Cardiac fibroblast (primary cell): ENCODE measurements around the gene KIF23.
A peak's percentile ranks its signal among the peaks of the same experiment; 100 is the strongest.

ENCODE experiments used
- DNase-seq, 2 donors: peaks; one replicate each; pipeline versions ENCODE4 v3.0.0 to v3.0.0-alpha.2; 2010; ENCODE audit warnings: low read depth in 2 of 2
- H3K4me3 ChIP-seq, 2 donors: replicated peaks in 1 of 2; 1 replicate in 1 of 2; 2 replicates in 1 of 2; pipeline ENCODE4 v1.5.1; 2011; ENCODE audit warnings: low read depth in 2 of 2, low read length in 2 of 2, mild to moderate bottlenecking in 2 of 2, moderate library complexity in 1 of 2
- TF ChIP-seq, protein P1 (sequence below): IDR thresholded peaks from one replicate; pipeline ENCODE4 v1.5.1; 2011; ENCODE audit warnings: low read depth, mild to moderate bottlenecking, low read length, inconsistent platforms

KIF23 gene

GRCh38 chr15:69469467-69470201 is 55.5 kb downstream of the KIF23 start:
- peak in 1 of 2 donors; percentile 29 for DNase-seq
- TF ChIP-seq, protein P1, sequence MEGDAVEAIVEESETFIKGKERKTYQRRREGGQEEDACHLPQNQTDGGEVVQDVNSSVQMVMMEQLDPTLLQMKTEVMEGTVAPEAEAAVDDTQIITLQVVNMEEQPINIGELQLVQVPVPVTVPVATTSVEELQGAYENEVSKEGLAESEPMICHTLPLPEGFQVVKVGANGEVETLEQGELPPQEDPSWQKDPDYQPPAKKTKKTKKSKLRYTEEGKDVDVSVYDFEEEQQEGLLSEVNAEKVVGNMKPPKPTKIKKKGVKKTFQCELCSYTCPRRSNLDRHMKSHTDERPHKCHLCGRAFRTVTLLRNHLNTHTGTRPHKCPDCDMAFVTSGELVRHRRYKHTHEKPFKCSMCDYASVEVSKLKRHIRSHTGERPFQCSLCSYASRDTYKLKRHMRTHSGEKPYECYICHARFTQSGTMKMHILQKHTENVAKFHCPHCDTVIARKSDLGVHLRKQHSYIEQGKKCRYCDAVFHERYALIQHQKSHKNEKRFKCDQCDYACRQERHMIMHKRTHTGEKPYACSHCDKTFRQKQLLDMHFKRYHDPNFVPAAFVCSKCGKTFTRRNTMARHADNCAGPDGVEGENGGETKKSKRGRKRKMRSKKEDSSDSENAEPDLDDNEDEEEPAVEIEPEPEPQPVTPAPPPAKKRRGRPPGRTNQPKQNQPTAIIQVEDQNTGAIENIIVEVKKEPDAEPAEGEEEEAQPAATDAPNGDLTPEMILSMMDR: no peak
- no peak overlapping the region for H3K4me3 ChIP-seq

- no peak for DNase-seq
- TF ChIP-seq, protein P1: no peak
- H3K4me3 ChIP-seq: no peak overlapping the region
Measured at GRCh38 chr15:69472046-69472445, 57.9 kb downstream of the KIF23 start.

- H3K4me3 ChIP-seq: no peak overlapping the region
- TF ChIP-seq, protein P1: no peak
- DNase-seq: no peak
Measured at GRCh38 chr15:69472562-69472961, 58.4 kb downstream of the KIF23 start.

- H3K4me3 ChIP-seq: no peak overlapping the region
- DNase-seq: peak in 1 of 2 donors; percentile 69
- TF ChIP-seq, protein P1: no peak
Measured at GRCh38 chr15:69474291-69474690, 60.1 kb downstream of the KIF23 start.

- TF ChIP-seq, protein P1: peak; percentile 40
- peak in 1 of 2 donors; percentile 38 for DNase-seq
- no peak overlapping the region for H3K4me3 ChIP-seq
Measured at GRCh38 chr15:69474846-69475455, 60.8 kb downstream of the KIF23 start.

- no peak overlapping the region for H3K4me3 ChIP-seq
- TF ChIP-seq, protein P1: peak; percentile 96
- peak; percentile 78 to 82 for DNase-seq
Measured at GRCh38 chr15:69475769-69476358, 61.7 kb downstream of the KIF23 start.
